NCI-H345 treated with DMSO at 0.1 percent for 48 hours (cell line): ENCODE data around the gene TNK1.
"Not testable (repeated sequence)": the region's sequence is repeated elsewhere in the genome, so short reads cannot be mapped to it uniquely, and the experiment has no call there.

ENCODE experiments used
- DNase-seq: peaks from one replicate; lab custom pipeline; 2025; ENCODE audit not compliant: unreplicated experiment; lab: John Stamatoyannopoulos, UW

Gene TNK1

GRCh38 chr17:7355053-7355452, 25.8 kb upstream of the TNK1 start, which contains the start of gene TMEM95:
TSS of gene TMEM95 (plus strand) at chr17:7355156. CDS start at chr17:7355205, 49 bp downstream.
- DNase-seq, result no peak

- DNase-seq, result no peak
Measured at GRCh38 chr17:7355573-7355972, 25.3 kb upstream of the TNK1 start.

GRCh38 chr17:7356072-7356549, 24.8 kb upstream of the TNK1 start:
- DNase-seq, result peak; percentile 21

- no peak for DNase-seq
Measured at GRCh38 chr17:7356756-7357155, 24.1 kb upstream of the TNK1 start.

- no peak for DNase-seq
Measured at GRCh38 chr17:7357381-7357780, 23.5 kb upstream of the TNK1 start.

- DNase-seq, result no peak
Measured at GRCh38 chr17:7361906-7362305, 19.0 kb upstream of the TNK1 start.

GRCh38 chr17:7363311-7363710, 17.6 kb upstream of the TNK1 start:
- DNase-seq, result no peak

- DNase-seq, result not testable (repeated sequence)
Measured at GRCh38 chr17:7365963-7366362, 14.9 kb upstream of the TNK1 start.

GRCh38 chr17:7367083-7367482, 13.8 kb upstream of the TNK1 start:
- no peak for DNase-seq

GRCh38 chr17:7367918-7368598, 12.8 kb upstream of the TNK1 start:
- no peak for DNase-seq

- not testable (repeated sequence) for DNase-seq
Measured at GRCh38 chr17:7368599-7368994, 12.3 kb upstream of the TNK1 start.

GRCh38 chr17:7369825-7370224, 11.1 kb upstream of the TNK1 start:
- DNase-seq, result no peak

GRCh38 chr17:7370853-7371252, 10.0 kb upstream of the TNK1 start:
- DNase-seq, result no peak

GRCh38 chr17:7374353-7374752, 6.5 kb upstream of the TNK1 start:
- no peak for DNase-seq

GRCh38 chr17:7379134-7379533, 1.8 kb upstream of the TNK1 start:
- DNase-seq, result no peak

- DNase-seq, result peak; percentile 20
Measured at GRCh38 chr17:7380321-7380720, 568 bp upstream of the TNK1 start.

GRCh38 chr17:7382901-7383300, 2.0 kb downstream of the TNK1 start:
- DNase-seq, result no peak

- DNase-seq, result no peak
Measured at GRCh38 chr17:7383371-7383741, 2.5 kb downstream of the TNK1 start.

GRCh38 chr17:7383742-7384488, 3.0 kb downstream of the TNK1 start:
- DNase-seq, result peak; percentile 22

GRCh38 chr17:7384489-7385081, 3.7 kb downstream of the TNK1 start:
- no peak for DNase-seq

GRCh38 chr17:7388856-7389255, 8.0 kb downstream of the TNK1 start:
- no peak for DNase-seq
